Muscle of back (tissue), 11 donors: ENCODE data around the gene MYOF. TPM values are rescaled to one million over a fixed set of nuclear protein-coding genes. Genes with fewer than 3 reads are reported as not detected.
"Not testable (repeated sequence)": the region's sequence is repeated elsewhere in the genome, so short reads cannot be mapped to it uniquely, and the experiment has no call there.

ENCODE experiments used
- DNase-seq, 3 donors: peaks; one replicate each; pipeline versions ENCODE4 v3.0.0 to v3.0.0-alpha.2; 2013
- polyA plus RNA-seq, 10 donors: library from polyadenylated mRNA; unstranded; fragments of 120-200 nt; gene quantifications; one replicate each; pipeline ENCODE4 v1.2.1, GENCODE V29; 2013; ENCODE audit not compliant: insufficient read length in 10 of 10

Gene MYOF
- polyA plus RNA-seq, 10 donors, result 41.5 to 94.2 (median 59.9) TPM

DNA sequence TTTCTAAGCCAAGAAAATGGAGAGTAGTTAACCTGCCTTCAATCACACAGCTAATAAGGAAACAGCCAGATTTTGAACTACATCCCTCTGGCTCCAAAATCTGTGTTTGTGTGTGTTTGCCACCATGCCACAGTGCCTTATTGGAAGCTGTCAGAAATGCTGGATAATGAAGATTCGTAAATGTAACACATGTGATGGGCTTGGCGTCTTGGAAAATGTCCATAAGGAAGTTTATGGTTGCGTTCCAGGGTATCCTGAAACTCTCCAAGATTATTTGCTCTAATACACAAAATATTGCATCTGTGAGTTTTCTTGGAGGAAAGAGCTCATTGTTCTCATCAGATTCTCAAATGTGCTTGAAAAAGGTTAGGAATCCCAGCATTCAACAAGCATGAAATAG is 22.7 kb downstream of the MYOF start:
- peak in 1 of 3 donors; percentile 71 for DNase-seq

GRCh38 chr10:93458821-93459257 is 23.3 kb downstream of the MYOF start:
- peak; percentile 87 to 99 (median 93) for DNase-seq

GRCh38 chr10:93457511-93457910 is 24.6 kb downstream of the MYOF start:
- DNase-seq, result no peak

DNA sequence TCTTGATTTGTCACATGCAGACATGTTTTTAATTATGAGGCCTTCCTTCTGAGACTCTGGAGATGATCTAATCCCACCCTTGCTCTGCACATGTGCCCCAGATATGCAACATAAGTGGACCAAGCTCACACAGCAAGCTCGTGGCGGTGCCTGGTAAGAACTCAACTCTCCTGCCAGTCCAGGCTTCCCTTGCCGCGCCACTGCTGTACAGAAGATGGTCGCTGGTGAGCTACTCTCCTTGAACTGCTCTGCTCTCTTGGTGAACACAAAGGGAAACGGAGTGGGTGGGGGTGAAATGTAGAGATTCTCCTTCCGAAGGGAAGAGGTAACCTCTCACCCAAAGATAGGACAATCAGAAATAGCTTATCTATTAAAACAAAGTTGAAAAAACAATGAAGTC is 25.7 kb downstream of the MYOF start:
- DNase-seq, result peak in 1 of 3 donors; percentile 20

DNA sequence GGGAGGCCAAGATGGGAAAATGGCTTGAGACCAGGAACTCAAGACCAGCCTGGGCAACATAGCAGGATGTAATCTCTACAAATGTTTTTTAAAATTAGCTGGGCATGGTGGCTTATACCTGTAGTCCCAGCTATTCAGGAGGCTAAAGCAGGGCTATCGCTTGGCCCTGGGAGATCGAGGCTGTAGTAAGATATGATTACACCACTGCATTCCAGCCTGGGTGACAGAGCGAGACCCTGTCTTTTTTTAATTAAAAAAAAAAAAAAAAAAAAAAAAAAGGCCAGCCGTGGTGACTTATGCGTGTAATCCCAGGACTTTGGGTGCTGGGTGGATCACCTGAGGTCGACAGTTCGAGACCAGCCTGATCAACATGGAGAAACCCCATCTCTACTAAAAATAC is 27.4 kb downstream of the MYOF start:
- DNase-seq, result no peak

- DNase-seq, result no peak
Measured at GRCh38 chr10:93454146-93454545, 28.0 kb downstream of the MYOF start.

DNA sequence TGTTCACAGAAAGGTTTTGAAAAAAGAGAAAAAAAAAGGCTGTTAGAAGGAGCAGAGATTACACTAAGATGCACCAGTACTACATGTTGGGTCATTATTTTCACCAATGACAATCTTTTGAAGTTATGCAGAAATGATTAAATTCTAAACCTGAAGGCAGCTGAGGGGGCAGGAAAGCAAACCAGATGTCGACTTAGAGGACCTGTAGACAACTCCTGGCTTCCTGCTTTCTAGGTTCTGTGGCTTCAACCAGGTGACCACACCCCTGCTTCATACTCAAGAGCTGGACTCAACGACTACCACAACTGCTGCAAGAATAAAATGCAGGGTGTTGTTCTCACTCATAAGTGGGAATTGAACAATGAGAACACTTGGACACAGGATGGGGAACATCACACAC is 30.0 kb downstream of the MYOF start:
- DNase-seq, result no peak

DNA sequence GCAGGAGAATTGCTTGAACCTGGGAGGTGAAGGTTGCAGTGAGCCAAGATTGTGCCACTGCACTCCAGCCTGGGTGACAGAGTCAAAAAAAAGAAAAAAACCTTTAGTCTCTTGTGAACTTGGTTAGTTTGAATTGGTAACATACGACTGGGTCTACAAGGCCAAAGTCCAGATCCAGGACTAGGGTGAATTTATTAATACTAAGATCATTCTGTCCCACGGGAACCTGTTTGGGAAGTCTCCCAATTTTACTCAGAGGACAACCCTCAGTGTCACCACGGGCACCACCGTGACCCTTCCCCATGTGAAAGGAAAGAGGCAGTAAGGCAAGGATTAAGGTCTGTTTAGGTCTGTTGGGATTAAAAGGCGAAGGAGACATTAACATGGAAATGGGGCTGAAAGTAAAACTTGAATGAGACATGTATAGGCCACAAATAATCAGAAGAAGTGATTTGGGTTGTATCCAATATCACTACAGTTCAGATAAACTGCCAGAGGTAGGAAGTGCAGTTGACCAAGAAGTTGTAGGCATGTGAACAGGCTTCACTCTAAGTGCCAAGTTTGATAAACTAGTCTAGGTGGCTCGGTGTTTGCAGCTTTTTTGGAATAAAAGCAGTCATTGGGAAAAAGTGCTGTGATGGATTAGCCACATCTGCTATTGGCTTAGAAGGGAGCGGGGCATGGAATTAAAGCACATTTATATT is 30.7 kb downstream of the MYOF start:
- DNase-seq, result no peak

GRCh38 chr10:93447970-93448369 is 34.2 kb downstream of the MYOF start:
- DNase-seq, result no peak

DNA sequence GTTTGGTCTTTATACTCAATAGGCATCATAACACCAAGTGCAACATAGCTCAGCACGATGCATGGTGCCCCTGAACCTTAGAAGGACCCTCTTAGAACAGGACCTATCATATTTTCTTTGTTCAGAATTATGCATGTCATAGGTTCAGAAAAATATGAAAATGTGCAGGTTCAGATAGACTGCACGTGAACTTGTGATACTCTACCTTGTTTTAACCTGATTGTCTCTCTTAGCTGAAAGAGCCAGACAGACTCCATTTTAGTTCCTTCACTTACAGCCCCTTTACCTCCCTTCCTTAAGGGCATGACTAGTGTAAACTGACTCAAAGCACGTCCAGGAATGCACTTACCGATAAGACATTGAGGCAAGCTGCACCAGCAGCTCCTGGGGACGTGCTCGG is 35.1 kb downstream of the MYOF start:
- DNase-seq, result no peak

DNA sequence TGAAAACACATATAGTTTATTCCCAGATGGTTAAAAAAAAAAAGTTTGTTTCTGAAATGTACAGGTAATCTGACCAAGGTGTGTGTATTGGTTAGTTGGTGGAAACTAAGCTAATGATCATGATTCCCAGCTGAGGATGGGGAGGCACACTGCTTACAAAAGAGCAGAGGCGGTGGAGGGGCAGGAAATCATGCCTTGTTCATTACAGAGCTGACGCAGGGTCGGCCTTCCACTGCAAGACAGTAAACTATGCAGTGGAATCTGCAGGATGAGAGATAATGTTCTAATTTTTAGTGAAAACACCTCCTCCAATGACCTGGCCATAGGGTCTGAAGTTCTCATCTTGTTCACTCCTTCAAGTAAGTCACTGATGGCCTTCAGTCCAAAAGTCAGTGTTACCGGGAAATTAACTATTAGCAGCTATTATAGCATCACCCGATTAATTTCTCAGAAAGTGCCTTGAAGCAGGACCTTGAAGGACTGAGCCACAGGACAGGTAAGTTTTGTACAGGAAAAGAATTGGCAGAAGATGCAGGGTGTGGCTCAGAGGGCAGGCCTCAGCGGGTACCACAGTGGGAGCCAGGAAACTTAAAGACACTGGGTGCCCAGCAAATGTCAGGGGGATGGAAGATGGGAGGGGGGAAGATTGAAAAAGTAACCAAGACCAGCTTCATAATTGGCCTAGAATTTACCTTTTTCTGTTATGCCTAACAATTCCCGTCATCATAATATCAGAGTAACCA is 36.0 kb downstream of the MYOF start:
- peak in 1 of 3 donors; percentile 44 for DNase-seq

DNA sequence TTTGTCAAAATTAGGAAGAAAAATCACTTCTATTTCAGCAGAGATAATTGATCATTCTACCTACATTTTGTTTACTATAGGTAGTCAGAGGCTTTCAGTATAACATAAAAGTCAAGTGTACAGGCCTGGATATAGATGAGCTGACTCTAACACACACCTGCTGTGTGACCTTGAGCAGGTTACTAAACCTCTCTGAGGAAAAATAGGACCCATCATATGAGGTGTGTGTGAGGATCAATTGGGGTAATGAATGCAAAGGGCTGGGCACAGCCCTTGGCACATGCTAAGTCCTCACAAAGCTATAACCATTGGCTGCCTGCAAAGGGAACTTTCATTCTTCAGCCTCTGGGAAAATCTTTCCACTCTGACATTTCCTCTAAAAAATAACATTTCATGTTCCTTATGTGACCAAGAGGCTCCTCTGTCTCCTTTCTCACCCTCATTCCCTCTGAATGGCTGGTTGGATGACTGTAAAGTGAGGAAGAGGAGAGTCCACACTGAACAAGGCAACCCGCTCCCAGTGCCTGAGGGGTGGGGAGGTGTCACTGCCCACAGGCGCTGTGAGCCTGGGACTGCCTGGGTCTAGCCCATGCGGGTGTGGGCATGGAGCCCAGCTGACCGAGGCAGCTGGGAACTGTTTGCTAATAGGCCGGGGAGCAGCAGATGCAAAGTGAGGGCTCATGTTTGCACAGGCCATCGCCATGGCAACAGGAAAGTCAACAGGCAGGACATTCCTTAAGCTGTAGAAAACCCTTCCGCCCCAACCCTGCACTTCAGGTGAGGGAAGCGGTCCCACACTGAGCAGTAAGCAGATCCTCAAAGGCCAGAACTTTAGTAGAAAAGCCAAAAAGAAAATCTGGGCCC is 36.8 kb downstream of the MYOF start:
- DNase-seq, result peak; percentile 88 to 96 (median 92)

DNA sequence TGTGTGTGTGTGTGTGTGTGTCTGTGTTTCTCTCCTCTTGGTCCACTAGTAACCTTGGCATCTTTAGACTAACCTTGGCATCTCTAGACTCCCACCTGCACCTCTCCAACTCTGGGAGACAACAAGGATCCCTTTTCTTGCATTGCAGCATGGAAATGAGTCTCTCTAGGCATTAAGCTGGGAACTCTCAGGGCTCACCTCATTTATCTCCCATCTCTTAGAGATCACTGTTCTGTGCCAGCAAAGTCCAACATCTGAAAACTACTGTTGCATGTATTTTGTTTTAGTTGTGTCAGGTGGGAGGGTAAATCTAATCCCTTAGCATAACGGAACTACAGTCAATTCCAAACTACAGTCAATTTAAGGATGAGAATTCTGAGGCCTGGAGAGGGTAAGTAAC is 38.7 kb downstream of the MYOF start:
- DNase-seq, result no peak

DNA sequence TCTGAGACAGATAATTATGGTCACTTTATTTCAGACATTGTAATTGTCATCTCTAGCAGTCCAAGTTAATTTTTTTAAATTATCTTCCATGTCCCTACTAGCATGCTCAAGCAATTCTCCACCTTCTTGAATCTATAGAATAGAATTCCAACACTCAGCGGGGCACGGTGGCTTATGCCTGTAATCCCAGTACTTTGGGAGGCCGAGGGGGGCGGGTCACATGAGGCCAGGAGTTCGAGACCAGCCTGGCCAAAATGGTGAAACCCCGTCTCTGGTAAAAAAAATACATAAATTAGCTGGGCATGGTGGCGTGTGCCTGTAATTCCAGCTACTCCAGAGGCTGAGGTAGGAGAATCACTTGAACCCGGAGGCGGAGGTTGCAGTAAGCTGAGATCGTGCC is 39.4 kb downstream of the MYOF start:
- DNase-seq, result not testable (repeated sequence)

GRCh38 chr10:93440591-93441091 is 41.5 kb downstream of the MYOF start:
- DNase-seq, result peak in 1 of 3 donors; percentile 74

- peak in 1 of 3 donors; percentile 72 for DNase-seq
Measured at GRCh38 chr10:93438613-93439253, 43.4 kb downstream of the MYOF start.

- DNase-seq, result peak in 1 of 3 donors; percentile 75
Measured at GRCh38 chr10:93437946-93438612, 44.1 kb downstream of the MYOF start.

- peak; percentile 94 to 99 (median 97) for DNase-seq
Measured at GRCh38 chr10:93437086-93437945, 44.8 kb downstream of the MYOF start.

GRCh38 chr10:93436591-93437085 is 45.5 kb downstream of the MYOF start:
- DNase-seq, result peak; percentile 94 to 98 (median 96)
